ENCODE data around the gene SFMBT2. TPM values are rescaled to one million over a fixed set of nuclear protein-coding genes. Genes with fewer than 3 reads are reported as not detected.
"Not testable (repeated sequence)": the region's sequence is repeated elsewhere in the genome, so short reads cannot be mapped to it uniquely, and the experiment has no call there.

The SFMBT2 gene
- total RNA-seq, 1 donor from 2014 or later = 18.7 TPM

DNA sequence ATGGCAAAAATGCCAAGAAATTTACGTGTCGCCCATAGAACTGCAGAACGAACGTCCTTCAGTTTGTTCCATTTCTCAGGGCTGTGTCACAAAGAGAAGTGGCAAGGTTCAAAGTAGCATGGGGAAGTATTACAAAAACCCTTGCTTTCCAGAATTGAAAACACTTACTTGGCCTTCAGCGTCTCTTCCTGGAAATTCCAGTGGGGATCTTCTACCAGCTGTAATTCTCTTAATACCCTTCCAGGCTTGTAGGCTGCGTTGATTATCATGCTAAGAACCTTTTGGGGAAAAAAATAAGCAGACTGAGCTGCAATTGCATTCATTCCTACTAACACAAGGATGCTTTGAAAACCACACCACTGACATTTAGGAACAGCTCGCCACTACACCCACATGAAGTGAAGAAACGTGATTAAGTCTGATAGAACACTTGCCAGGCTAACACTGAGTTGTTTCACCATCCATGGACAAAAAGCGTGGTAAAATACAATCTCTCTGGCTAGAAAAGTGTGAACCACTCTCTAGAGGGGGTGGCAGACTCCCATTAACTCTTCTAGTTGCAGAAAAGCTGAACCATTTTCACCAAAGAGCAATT lies 222.3 kb downstream of the SFMBT2 start:
- Mint-ChIP-seq H3K36me3 (ENCODE audit: low read depth) (peaks cover 27% of the 10 kb centered on the region), H3K9me3 (peaks cover 16% of the 10 kb centered on the region), H3K4me1 (peaks cover 51% of the 10 kb centered on the region), H3K27ac (no peak overlapping the region), H3K4me3 (no peak overlapping the region), H3K27me3 (no peaks in the 10 kb centered on the region)
- ATAC-seq (ENCODE audit: low read depth) = no peak
- ChIA-PET CTCF (no interaction called here), POLR2A (no interaction called here)
- TF ChIP-seq, protein P1, sequence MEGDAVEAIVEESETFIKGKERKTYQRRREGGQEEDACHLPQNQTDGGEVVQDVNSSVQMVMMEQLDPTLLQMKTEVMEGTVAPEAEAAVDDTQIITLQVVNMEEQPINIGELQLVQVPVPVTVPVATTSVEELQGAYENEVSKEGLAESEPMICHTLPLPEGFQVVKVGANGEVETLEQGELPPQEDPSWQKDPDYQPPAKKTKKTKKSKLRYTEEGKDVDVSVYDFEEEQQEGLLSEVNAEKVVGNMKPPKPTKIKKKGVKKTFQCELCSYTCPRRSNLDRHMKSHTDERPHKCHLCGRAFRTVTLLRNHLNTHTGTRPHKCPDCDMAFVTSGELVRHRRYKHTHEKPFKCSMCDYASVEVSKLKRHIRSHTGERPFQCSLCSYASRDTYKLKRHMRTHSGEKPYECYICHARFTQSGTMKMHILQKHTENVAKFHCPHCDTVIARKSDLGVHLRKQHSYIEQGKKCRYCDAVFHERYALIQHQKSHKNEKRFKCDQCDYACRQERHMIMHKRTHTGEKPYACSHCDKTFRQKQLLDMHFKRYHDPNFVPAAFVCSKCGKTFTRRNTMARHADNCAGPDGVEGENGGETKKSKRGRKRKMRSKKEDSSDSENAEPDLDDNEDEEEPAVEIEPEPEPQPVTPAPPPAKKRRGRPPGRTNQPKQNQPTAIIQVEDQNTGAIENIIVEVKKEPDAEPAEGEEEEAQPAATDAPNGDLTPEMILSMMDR (IDR thresholded peaks at IDR 0.05) = no peak
- intact Hi-C loops (cut with micrococcal nuclease) = loop anchor here (10.0 kb wide), 1 partner anchor 286 kb away; no protein-coding TSS in a partner anchor
- no peak for DNase-seq

- H3K4me3 Mint-ChIP-seq = no peak overlapping the region
- ATAC-seq (ENCODE audit: low read depth) = no peak
- peaks cover 36% of the 10 kb centered on the region for H3K4me1 Mint-ChIP-seq
- no peak overlapping the region for H3K27ac Mint-ChIP-seq
- TF ChIP-seq, protein P1 (IDR thresholded peaks at IDR 0.05) = no peak
- H3K27me3 Mint-ChIP-seq = no peaks in the 10 kb centered on the region
- POLR2A ChIA-PET = no interaction called here
- H3K9me3 Mint-ChIP-seq = peaks cover 15% of the 10 kb centered on the region
- no peak for DNase-seq
- intact Hi-C loops (cut with micrococcal nuclease) = loop anchor here (10.0 kb wide), 1 partner anchor 288 kb away; no protein-coding TSS in a partner anchor
- CTCF ChIA-PET = no interaction called here
- H3K36me3 Mint-ChIP-seq (ENCODE audit: low read depth) = peaks cover 33% of the 10 kb centered on the region
Measured at GRCh38 chr10:7186387-7187018, 224.3 kb downstream of the SFMBT2 start.

DNA sequence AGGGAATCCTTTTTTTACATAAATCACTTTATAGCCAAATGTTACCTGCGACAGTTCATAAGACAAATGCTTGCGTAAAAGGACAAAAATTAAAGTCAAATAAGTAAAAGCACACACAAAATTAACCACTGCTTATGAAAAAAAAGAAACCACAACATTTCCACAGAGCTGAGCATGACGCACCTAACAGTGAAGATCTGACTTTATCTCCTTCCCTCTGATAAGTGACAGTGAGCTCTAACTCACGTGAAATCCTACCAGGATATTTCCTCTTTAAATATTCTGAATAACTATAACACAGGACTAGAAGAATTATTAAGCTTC lies 225.5 kb downstream of the SFMBT2 start:
- TF ChIP-seq, protein P1 (IDR thresholded peaks at IDR 0.05) = no peak
- CTCF ChIA-PET = interaction anchor here (1.7 kb wide), 1 partner anchor 8 kb away, joined by 3 read pairs; no protein-coding TSS in a partner anchor
- Mint-ChIP-seq H3K36me3 (ENCODE audit: low read depth) (peaks cover 24% of the 10 kb centered on the region), H3K4me1 (peaks cover 27% of the 10 kb centered on the region), H3K9me3 (peaks cover 6% of the 10 kb centered on the region), H3K27me3 (no peaks in the 10 kb centered on the region), H3K27ac (peak overlapping the region; percentile 28), H3K4me3 (peak overlapping the region; percentile 25)
- POLR2A ChIA-PET = interaction anchor here (0.6 to 0.9 kb wide), 3 partner anchors 9 to 259 kb away, joined by 3 to 7 read pairs (median 4); no protein-coding TSS in a partner anchor
- DNase-seq (no peak), ATAC-seq (ENCODE audit: low read depth) (peak; percentile 25)
- intact Hi-C loops (cut with micrococcal nuclease) = loop anchor here (10.0 kb wide), 1 partner anchor 289 kb away; no protein-coding TSS in a partner anchor

GRCh38 chr10:7184660-7185366 lies 226.0 kb downstream of the SFMBT2 start:
- Mint-ChIP-seq H3K9me3 (peaks cover 6% of the 10 kb centered on the region), H3K27ac (peak overlapping the region; percentile 62), H3K36me3 (ENCODE audit: low read depth) (peaks cover 24% of the 10 kb centered on the region), H3K27me3 (no peaks in the 10 kb centered on the region), H3K4me1 (peaks cover 27% of the 10 kb centered on the region), H3K4me3 (peak overlapping the region; percentile 25)
- ChIA-PET CTCF (interaction anchor here (1.7 kb wide), 1 partner anchor 9 kb away, joined by 3 read pairs; no protein-coding TSS in a partner anchor), POLR2A (interaction anchor here (0.6 to 0.9 kb wide), 4 partner anchors 8 to 258 kb away, joined by 3 to 7 read pairs (median 4); no protein-coding TSS in a partner anchor)
- TF ChIP-seq, protein P1 (IDR thresholded peaks at IDR 0.05) = no peak
- DNase-seq (no peak), ATAC-seq (ENCODE audit: low read depth) (peak; percentile 75)
- intact Hi-C loops (cut with micrococcal nuclease) = loop anchor here (10.0 kb wide), 1 partner anchor 290 kb away; no protein-coding TSS in a partner anchor

DNA sequence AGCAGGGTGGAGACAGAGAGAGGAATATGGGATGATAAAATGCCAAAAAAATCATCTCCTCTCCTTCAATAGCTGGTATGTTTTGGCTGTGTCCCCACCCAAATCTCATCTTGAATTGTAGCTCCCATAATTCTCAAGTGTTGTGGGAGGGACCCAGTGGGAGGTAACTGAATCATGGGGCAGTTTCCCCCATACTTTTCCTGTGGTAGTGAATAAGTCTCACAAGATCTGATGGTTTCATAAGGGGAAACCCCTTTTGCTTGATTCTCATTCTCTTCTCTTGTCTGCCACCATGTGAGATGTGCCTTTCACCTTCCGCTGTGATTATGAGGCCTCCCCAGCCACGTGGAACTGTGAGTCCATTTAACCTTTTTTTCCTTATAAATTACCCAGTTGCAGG lies 226.7 kb downstream of the SFMBT2 start:
- H3K27ac Mint-ChIP-seq; ATAC-seq (ENCODE audit: low read depth): not testable (repeated sequence)

DNA sequence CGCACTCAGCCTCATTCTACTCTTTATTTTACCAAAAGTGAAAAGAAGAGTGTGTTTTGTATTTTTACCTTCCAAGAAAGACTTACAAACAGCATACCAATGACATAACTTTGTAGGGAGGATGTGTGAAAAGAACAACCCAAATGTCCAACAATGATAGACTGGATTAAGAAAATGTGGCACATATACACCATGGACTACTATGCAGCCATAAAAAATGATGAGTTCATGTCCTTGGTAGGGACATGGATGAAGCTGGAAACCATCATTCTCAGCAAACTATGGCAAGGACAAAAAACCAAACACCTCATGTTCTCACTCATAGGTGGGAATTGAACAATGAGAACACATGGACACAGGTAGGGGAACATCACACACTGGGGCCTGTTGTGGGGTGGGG lies 228.5 kb downstream of the SFMBT2 start:
- H3K9me3 Mint-ChIP-seq; POLR2A ChIA-PET; ATAC-seq (ENCODE audit: low read depth); CTCF ChIA-PET; DNase-seq; H3K27ac Mint-ChIP-seq; H3K27me3 Mint-ChIP-seq; H3K4me3 Mint-ChIP-seq: not testable (repeated sequence)
- H3K4me1 Mint-ChIP-seq = peaks cover 27% of the 10 kb centered on the region
- peaks cover 19% of the 10 kb centered on the region for H3K36me3 Mint-ChIP-seq (ENCODE audit: low read depth)
- intact Hi-C loops (cut with micrococcal nuclease) = loop anchor here (10.0 kb wide), 1 partner anchor 292 kb away; no protein-coding TSS in a partner anchor

More for the DNA sequence above, 226.7 kb downstream of the SFMBT2 start:
- CTCF ChIA-PET, DNase-seq, H3K27me3 Mint-ChIP-seq, H3K9me3 Mint-ChIP-seq: not testable (repeated sequence)
- H3K4me3 Mint-ChIP-seq = peak overlapping the region; percentile 25
- POLR2A ChIA-PET = interaction anchor here (0.9 kb wide), 2 partner anchors 9 to 10 kb away, joined by 3 to 5 read pairs; no protein-coding TSS in a partner anchor
- peaks cover 20% of the 10 kb centered on the region for H3K36me3 Mint-ChIP-seq (ENCODE audit: low read depth)
- H3K4me1 Mint-ChIP-seq = peaks cover 27% of the 10 kb centered on the region
- intact Hi-C loops (cut with micrococcal nuclease) = loop anchor here (10.0 kb wide), 1 partner anchor 291 kb away; no protein-coding TSS in a partner anchor

Data from activated B cell treated with CpG ODN at 0.5 μM for 24 hours (primary cell).